ENCODE measurements around the gene POU2AF3.

Gene POU2AF3

GRCh38 chr11:111334532-111335502 lies 36.5 kb downstream of the POU2AF3 start:
- Histone ChIP-seq H3K27me3 (ENCODE audit: control insufficient read depth, insufficient read depth, low read length) (no peaks in the 10 kb centered on the region), H3K9ac (ENCODE audit: low read length) (no peak overlapping the region), H3K4me3 (ENCODE audit: low read length) (no peak overlapping the region), H3K4me1 (ENCODE audit: control insufficient read depth, insufficient read depth, low read length) (peaks cover 51% of the 10 kb centered on the region), H3K36me3 (ENCODE audit: control insufficient read depth, insufficient read depth, low read length) (no peaks in the 10 kb centered on the region), H3K9me3 (ENCODE audit: control insufficient read depth, low read length) (no peaks in the 10 kb centered on the region)

DNA sequence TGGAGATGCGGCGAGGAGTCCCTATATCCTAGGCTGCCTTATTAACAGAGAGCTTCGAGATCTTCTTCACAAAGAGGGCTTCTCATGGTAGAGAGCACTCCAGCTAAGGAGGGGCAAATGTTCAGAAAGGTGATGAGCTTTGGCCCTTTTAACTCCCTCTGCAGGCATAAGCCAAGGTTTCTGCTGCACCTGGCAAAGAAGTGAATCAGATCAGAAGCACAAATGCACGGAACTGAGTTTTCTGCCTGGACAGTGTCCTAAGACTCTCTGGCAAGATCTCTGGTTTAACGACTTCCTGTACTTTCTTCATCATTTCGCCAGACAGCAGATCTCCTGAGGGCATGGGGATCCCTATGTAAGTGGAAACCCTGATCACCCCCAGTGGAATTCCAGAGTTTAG lies 37.2 kb downstream of the POU2AF3 start:
- Histone ChIP-seq H3K9me3 (ENCODE audit: control insufficient read depth, low read length) (no peaks in the 10 kb centered on the region), H3K4me1 (ENCODE audit: control insufficient read depth, insufficient read depth, low read length) (peaks cover 44% of the 10 kb centered on the region), H3K36me3 (ENCODE audit: control insufficient read depth, insufficient read depth, low read length) (no peaks in the 10 kb centered on the region), H3K9ac (ENCODE audit: low read length) (no peak overlapping the region), H3K27me3 (ENCODE audit: control insufficient read depth, insufficient read depth, low read length) (no peaks in the 10 kb centered on the region), H3K4me3 (ENCODE audit: low read length) (no peak overlapping the region)

- Histone ChIP-seq H3K9me3 (ENCODE audit: control insufficient read depth, low read length) (no peaks in the 10 kb centered on the region), H3K9ac (ENCODE audit: low read length) (no peak overlapping the region), H3K4me1 (ENCODE audit: control insufficient read depth, insufficient read depth, low read length) (peaks cover 41% of the 10 kb centered on the region), H3K4me3 (ENCODE audit: low read length) (no peak overlapping the region), H3K36me3 (ENCODE audit: control insufficient read depth, insufficient read depth, low read length) (no peaks in the 10 kb centered on the region), H3K27me3 (ENCODE audit: control insufficient read depth, insufficient read depth, low read length) (no peaks in the 10 kb centered on the region)
Measured at GRCh38 chr11:111336062-111336461, 37.7 kb downstream of the POU2AF3 start.

- Histone ChIP-seq H3K4me3 (ENCODE audit: low read length) (no peak overlapping the region), H3K36me3 (ENCODE audit: control insufficient read depth, insufficient read depth, low read length) (no peaks in the 10 kb centered on the region), H3K27me3 (ENCODE audit: control insufficient read depth, insufficient read depth, low read length) (no peaks in the 10 kb centered on the region), H3K9ac (ENCODE audit: low read length) (no peak overlapping the region), H3K4me1 (ENCODE audit: control insufficient read depth, insufficient read depth, low read length) (peaks cover 34% of the 10 kb centered on the region), H3K9me3 (ENCODE audit: control insufficient read depth, low read length) (no peaks in the 10 kb centered on the region)
Measured at GRCh38 chr11:111336582-111337256, 38.4 kb downstream of the POU2AF3 start.

DNA sequence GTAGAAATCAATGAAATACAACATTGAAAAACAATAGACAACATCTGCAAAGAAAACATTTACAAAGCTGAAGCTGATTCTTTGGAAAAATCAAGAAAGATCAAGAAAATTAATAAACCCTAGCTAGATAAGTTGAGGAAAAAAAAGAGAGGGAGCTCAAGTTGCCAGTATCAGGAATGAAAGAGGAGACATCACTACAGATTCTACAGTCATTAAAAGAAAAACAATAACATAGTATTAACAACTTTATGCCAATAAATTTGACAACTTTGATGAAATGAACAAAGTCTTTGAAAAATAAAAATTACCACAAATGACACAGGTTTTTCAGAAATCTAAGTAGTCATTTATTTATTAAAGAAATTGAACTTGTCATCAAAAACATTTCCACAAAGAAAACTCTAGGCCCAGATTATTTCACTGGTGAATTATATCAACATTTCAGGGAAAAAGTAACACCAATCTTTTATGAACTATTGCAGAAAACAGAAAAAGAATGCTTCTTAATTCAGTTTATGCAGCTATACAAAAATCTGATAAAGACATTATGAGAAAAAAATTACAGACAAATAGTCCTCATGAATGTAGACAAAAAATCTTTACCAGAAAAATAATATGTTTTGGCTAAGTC lies 41.5 kb downstream of the POU2AF3 start:
- peaks cover 9% of the 10 kb centered on the region for H3K4me1 ChIP-seq (ENCODE audit: control insufficient read depth, insufficient read depth, low read length)
- no peaks in the 10 kb centered on the region for H3K9me3 ChIP-seq (ENCODE audit: control insufficient read depth, low read length)
- no peak overlapping the region for H3K9ac ChIP-seq (ENCODE audit: low read length)

DNA sequence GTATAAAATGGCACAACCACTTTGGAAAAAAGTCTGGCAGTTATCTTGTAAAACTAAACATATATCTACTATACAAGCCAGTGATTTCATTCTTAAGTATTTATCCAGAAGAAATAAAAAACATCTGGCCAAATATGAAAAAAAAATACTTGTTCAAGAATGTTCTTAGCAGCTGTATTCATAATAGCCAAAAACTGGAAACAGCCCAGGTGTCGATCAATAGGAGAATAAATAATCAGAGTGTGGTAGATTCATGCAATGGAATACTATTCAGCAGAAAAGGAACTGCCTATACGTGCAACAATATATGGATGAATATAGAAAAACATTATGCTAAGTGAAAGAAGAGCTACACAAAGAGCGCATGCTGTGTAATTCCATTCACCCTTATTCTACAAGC lies 44.0 kb downstream of the POU2AF3 start:
- Histone ChIP-seq H3K9me3 (ENCODE audit: control insufficient read depth, low read length) (no peaks in the 10 kb centered on the region), H3K4me3 (ENCODE audit: low read length) (no peak overlapping the region), H3K27me3 (ENCODE audit: control insufficient read depth, insufficient read depth, low read length) (no peaks in the 10 kb centered on the region), H3K4me1 (ENCODE audit: control insufficient read depth, insufficient read depth, low read length) (no peaks in the 10 kb centered on the region), H3K36me3 (ENCODE audit: control insufficient read depth, insufficient read depth, low read length) (no peaks in the 10 kb centered on the region), H3K9ac (ENCODE audit: low read length) (no peak overlapping the region)

More for the DNA sequence above, 41.5 kb downstream of the POU2AF3 start:
- Histone ChIP-seq H3K27me3 (ENCODE audit: control insufficient read depth, insufficient read depth, low read length) (no peaks in the 10 kb centered on the region), H3K36me3 (ENCODE audit: control insufficient read depth, insufficient read depth, low read length) (no peaks in the 10 kb centered on the region), H3K4me3 (ENCODE audit: low read length) (no peak overlapping the region)

DNA sequence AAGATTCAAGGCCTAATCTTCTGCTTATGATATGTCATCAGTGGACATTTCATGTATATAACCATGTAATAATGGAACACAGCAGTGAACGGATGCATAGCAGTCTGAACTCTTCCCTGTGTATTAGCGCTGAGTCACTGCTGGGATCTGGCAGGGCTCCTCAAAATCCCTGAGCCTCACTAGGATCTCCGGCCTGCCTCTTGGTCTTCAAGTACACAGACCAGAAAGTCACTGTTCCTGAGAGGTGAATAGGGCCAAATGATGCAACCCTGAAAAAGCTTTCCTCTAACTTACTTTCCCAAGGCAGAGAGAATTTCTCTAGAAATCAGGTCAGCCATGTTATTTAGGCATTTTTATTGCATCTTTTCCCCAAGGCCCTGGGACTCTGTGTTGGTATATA lies 45.7 kb downstream of the POU2AF3 start:
- H3K9ac ChIP-seq (ENCODE audit: low read length): no peak overlapping the region
- no peaks in the 10 kb centered on the region for H3K27me3 ChIP-seq (ENCODE audit: control insufficient read depth, insufficient read depth, low read length)
- no peaks in the 10 kb centered on the region for H3K36me3 ChIP-seq (ENCODE audit: control insufficient read depth, insufficient read depth, low read length)
- H3K4me1 ChIP-seq (ENCODE audit: control insufficient read depth, insufficient read depth, low read length): no peaks in the 10 kb centered on the region
- no peaks in the 10 kb centered on the region for H3K9me3 ChIP-seq (ENCODE audit: control insufficient read depth, low read length)
- no peak overlapping the region for H3K4me3 ChIP-seq (ENCODE audit: low read length)

GRCh38 chr11:111347002-111347722 lies 48.8 kb downstream of the POU2AF3 start:
- Histone ChIP-seq H3K9me3 (ENCODE audit: control insufficient read depth, low read length) (no peaks in the 10 kb centered on the region), H3K27me3 (ENCODE audit: control insufficient read depth, insufficient read depth, low read length) (no peaks in the 10 kb centered on the region), H3K4me1 (ENCODE audit: control insufficient read depth, insufficient read depth, low read length) (peaks cover 9% of the 10 kb centered on the region), H3K9ac (ENCODE audit: low read length) (no peak overlapping the region), H3K36me3 (ENCODE audit: control insufficient read depth, insufficient read depth, low read length) (no peaks in the 10 kb centered on the region), H3K4me3 (ENCODE audit: low read length) (no peak overlapping the region)

GRCh38 chr11:111347723-111348115 lies 49.4 kb downstream of the POU2AF3 start:
- no peaks in the 10 kb centered on the region for H3K9me3 ChIP-seq (ENCODE audit: control insufficient read depth, low read length)
- peaks cover 9% of the 10 kb centered on the region for H3K4me1 ChIP-seq (ENCODE audit: control insufficient read depth, insufficient read depth, low read length)
- no peak overlapping the region for H3K4me3 ChIP-seq (ENCODE audit: low read length)
- H3K36me3 ChIP-seq (ENCODE audit: control insufficient read depth, insufficient read depth, low read length): no peaks in the 10 kb centered on the region
- H3K9ac ChIP-seq (ENCODE audit: low read length): no peak overlapping the region
- no peaks in the 10 kb centered on the region for H3K27me3 ChIP-seq (ENCODE audit: control insufficient read depth, insufficient read depth, low read length)

DNA sequence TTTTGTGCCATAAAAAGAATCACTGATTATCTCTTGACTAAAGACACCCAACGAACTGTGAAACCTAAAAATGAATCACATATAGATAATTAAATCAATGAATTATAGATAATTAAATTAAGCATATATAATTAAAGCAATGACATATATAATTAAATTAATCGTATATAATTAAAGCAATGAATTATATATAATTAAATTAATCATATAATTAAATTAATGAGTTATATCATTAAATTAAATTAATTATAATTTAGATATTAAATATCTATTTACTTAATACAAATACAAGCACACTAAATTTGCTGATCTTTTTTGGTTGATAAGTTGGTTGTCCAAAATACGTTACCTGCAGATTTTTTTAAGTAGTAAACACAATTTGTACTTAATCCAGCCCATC lies 49.8 kb downstream of the POU2AF3 start:
- Histone ChIP-seq H3K4me3 (ENCODE audit: low read length) (no peak overlapping the region), H3K9me3 (ENCODE audit: control insufficient read depth, low read length) (no peaks in the 10 kb centered on the region), H3K36me3 (ENCODE audit: control insufficient read depth, insufficient read depth, low read length) (no peaks in the 10 kb centered on the region), H3K9ac (ENCODE audit: low read length) (no peak overlapping the region), H3K27me3 (ENCODE audit: control insufficient read depth, insufficient read depth, low read length) (no peaks in the 10 kb centered on the region), H3K4me1 (ENCODE audit: control insufficient read depth, insufficient read depth, low read length) (peaks cover 13% of the 10 kb centered on the region)

DNA sequence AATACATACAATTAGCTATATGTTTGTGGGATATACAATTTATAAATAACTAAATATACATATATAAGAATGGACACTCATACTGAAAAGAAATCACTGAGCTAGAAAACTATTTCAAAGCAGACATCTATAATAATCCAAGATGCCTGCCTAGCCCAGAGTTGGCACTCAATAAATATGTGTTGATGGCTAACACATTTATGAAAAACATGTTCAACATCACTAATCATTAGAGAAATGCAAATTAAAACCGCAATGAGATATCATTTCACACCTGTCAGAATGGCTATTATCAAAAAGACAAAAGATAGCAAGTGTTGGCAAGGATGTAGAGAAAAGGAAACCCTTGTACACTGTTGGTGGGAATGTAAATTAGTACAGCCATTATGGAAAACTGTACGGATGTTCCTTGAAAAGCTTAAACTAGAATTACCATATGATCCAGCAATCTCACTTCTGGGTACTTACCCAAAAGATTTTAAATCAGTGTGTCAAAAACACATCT lies 50.9 kb downstream of the POU2AF3 start:
- Histone ChIP-seq H3K27me3 (ENCODE audit: control insufficient read depth, insufficient read depth, low read length) (no peaks in the 10 kb centered on the region), H3K4me3 (ENCODE audit: low read length) (no peak overlapping the region), H3K36me3 (ENCODE audit: control insufficient read depth, insufficient read depth, low read length) (no peaks in the 10 kb centered on the region), H3K9ac (ENCODE audit: low read length) (no peak overlapping the region), H3K4me1 (ENCODE audit: control insufficient read depth, insufficient read depth, low read length) (peaks cover 24% of the 10 kb centered on the region), H3K9me3 (ENCODE audit: control insufficient read depth, low read length) (no peaks in the 10 kb centered on the region)
